Body of pancreas (tissue), 4 donors: ENCODE results near the gene TMEM156.

ENCODE experiments used
- POLR2A ChIP-seq, 3 donors: fragments of 450-650 bp; IDR thresholded peaks; one replicate each; pipeline ENCODE4 v1.6.1; 2016; ENCODE audit warnings: antibody characterized with exemption in 3 of 3, mild to moderate bottlenecking in 2 of 3
- TF ChIP-seq, protein P1 (sequence below), 7 experiments: fragments of 450-650 bp in 4 of 7; fragments of 200-600 bp in 3 of 7; sonication (generic) in 3 of 7; IDR thresholded peaks; one replicate each; pipeline ENCODE4 v1.5.1; 2016 to 2019; ENCODE audit warnings: antibody characterized with exemption in 7 of 7

DNA sequence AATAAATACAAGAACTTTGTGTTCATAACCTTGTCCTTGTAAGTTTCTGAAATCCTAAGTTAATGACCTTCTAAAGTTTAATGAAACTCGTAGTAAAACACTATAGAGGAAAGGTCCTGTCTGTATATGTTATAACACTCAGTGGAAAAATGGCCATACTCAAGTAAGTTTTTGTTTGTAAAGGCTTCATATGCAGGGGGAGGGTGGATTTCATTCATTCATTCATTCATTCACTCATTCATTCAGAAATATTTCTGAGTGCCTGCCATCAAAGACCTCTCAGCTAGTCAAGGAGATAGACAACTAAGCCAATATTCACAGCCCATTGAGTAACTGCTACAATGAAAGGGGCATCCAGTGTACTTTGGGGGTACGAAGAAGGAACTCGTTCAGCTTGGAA is 6.9 kb upstream of the TMEM156 start:
- TF ChIP-seq, protein P1, sequence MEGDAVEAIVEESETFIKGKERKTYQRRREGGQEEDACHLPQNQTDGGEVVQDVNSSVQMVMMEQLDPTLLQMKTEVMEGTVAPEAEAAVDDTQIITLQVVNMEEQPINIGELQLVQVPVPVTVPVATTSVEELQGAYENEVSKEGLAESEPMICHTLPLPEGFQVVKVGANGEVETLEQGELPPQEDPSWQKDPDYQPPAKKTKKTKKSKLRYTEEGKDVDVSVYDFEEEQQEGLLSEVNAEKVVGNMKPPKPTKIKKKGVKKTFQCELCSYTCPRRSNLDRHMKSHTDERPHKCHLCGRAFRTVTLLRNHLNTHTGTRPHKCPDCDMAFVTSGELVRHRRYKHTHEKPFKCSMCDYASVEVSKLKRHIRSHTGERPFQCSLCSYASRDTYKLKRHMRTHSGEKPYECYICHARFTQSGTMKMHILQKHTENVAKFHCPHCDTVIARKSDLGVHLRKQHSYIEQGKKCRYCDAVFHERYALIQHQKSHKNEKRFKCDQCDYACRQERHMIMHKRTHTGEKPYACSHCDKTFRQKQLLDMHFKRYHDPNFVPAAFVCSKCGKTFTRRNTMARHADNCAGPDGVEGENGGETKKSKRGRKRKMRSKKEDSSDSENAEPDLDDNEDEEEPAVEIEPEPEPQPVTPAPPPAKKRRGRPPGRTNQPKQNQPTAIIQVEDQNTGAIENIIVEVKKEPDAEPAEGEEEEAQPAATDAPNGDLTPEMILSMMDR (IDR thresholded peaks at IDR 0.05): no peak
- no peak for TF ChIP-seq POLR2A (IDR thresholded peaks at IDR 0.05)
